ENCODE results near the gene PALM.
"Not testable (repeated sequence)": the region's sequence is repeated elsewhere in the genome, so short reads cannot be mapped to it uniquely, and the experiment has no call there.

- TF ChIP-seq, protein P1, sequence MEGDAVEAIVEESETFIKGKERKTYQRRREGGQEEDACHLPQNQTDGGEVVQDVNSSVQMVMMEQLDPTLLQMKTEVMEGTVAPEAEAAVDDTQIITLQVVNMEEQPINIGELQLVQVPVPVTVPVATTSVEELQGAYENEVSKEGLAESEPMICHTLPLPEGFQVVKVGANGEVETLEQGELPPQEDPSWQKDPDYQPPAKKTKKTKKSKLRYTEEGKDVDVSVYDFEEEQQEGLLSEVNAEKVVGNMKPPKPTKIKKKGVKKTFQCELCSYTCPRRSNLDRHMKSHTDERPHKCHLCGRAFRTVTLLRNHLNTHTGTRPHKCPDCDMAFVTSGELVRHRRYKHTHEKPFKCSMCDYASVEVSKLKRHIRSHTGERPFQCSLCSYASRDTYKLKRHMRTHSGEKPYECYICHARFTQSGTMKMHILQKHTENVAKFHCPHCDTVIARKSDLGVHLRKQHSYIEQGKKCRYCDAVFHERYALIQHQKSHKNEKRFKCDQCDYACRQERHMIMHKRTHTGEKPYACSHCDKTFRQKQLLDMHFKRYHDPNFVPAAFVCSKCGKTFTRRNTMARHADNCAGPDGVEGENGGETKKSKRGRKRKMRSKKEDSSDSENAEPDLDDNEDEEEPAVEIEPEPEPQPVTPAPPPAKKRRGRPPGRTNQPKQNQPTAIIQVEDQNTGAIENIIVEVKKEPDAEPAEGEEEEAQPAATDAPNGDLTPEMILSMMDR (IDR thresholded peaks at IDR 0.05), result not testable (repeated sequence)
- TF ChIP-seq SIN3A (IDR thresholded peaks at IDR 0.05; ENCODE audit: borderline replicate concordance, insufficient read depth, low read depth, low read length); REST (IDR thresholded peaks at IDR 0.05; ENCODE audit: insufficient read depth in 1 of 2, low read depth in 2 of 2, low read length in 1 of 2): not testable (repeated sequence)
Observed at GRCh38 chr19:745138-745537, 36.4 kb downstream of the PALM start.
